ENCODE results near the gene ESAM. TPM values are rescaled to one million over a fixed set of nuclear protein-coding genes. Genes with fewer than 3 reads are reported as not detected.

Gene ESAM
- total and polyA plus RNA-seq, 2 of the 8 experiments (the other 6 are each of a cell fraction or from before 2014, with no cell fraction given) = 0.09 TPM; not detected in 1

DNA sequence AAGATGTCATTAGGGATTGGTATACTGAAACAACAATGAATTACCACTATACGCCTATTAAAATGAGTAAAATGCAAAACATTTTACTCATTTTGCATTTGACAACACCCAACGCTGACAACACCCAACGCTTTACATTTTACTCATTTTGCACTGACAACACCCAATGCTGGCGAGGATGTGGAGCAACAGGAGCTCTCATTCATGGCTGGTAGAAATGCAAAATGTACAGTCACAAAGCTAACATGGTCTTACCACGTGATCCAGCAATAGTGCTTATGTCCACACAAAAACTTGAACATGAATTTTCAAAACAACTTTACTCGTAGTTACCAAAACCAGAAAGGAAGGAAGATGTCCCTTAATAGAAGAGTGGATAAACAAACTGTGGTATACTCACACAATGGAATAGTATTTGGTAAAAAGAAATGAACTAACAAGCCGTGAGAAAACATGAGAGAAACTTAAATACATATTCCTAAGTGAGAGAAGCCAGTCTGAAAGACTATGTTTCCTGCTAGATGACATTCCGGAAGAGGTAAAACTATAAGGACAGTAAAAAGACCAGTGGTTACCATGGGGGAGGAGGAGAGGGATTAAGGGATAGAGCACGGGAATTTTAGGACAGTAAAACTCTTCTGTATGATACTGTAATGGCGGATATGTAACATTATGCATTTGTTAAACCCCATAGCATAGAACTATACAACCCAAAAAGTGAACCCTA, 49.5 kb upstream of the ESAM start:
- no peak for DNase-seq (ENCODE audit: low read depth in 1 of 2, low spot score in 2 of 2)
- no peak overlapping the region for H2BK5ac ChIP-seq (ENCODE audit: low read depth, low read length)
- H4K91ac ChIP-seq (replicated peaks; ENCODE audit: insufficient read length, low read length) = no peak overlapping the region
- H3K4me3 ChIP-seq (ENCODE audit: extremely low read depth in 1 of 4, insufficient read depth in 2 of 4, low read depth in 3 of 4, low read length in 4 of 4) = no peak overlapping the region
- no peaks in the 10 kb centered on the region for H3K23me2 ChIP-seq (ENCODE audit: low read depth, low read length)
- FAIRE-seq = no peak
- no peaks in the 10 kb centered on the region for H3K79me2 ChIP-seq (ENCODE audit: control insufficient read depth in 1 of 2, insufficient read depth in 2 of 2, low read length in 2 of 2)
- H3K27me3 ChIP-seq (replicated peaks in 1 of 4; ENCODE audit: control insufficient read depth in 3 of 4, extremely low read depth in 1 of 4, insufficient read depth in 3 of 4, low read length in 3 of 4) = no peaks in the 10 kb centered on the region
- no peaks in the 10 kb centered on the region for H3K79me1 ChIP-seq (ENCODE audit: low read depth, low read length)
- H3K4me2 ChIP-seq (ENCODE audit: insufficient read depth in 1 of 2, low read depth in 2 of 2, low read length in 2 of 2) = no peak overlapping the region
- H3K4ac ChIP-seq (replicated peaks; ENCODE audit: insufficient read length, low read depth, low read length) = no peak overlapping the region
- no peaks in the 10 kb centered on the region for H3K4me1 ChIP-seq (replicated peaks in 1 of 4; ENCODE audit: control insufficient read depth in 3 of 4, insufficient read depth in 4 of 4, low read length in 3 of 4)
- no peaks in the 10 kb centered on the region for H3K9me3 ChIP-seq (ENCODE audit: insufficient read depth in 2 of 2, low read depth in 1 of 2, low read length in 1 of 2)
- no peak overlapping the region for H2AK5ac ChIP-seq (ENCODE audit: low read depth, low read length)
- no peak overlapping the region for H3K18ac ChIP-seq (ENCODE audit: extremely low read depth, low read length)
- no peak overlapping the region for H2BK120ac ChIP-seq (replicated peaks; ENCODE audit: low read depth, low read length)
- no peak overlapping the region for H3K9ac ChIP-seq (replicated peaks in 1 of 4; ENCODE audit: extremely low read depth in 1 of 4, low read depth in 3 of 4, low read length in 3 of 4)
- no peak overlapping the region for H2BK15ac ChIP-seq (ENCODE audit: low read length)
- H2BK20ac ChIP-seq (ENCODE audit: low read length) = no peak overlapping the region
- no peak overlapping the region for H3K27ac ChIP-seq (ENCODE audit: low read depth, low read length)
- no peak overlapping the region for H4K8ac ChIP-seq (ENCODE audit: extremely low read depth, insufficient read depth, low read length)
- H3K56ac ChIP-seq (replicated peaks; ENCODE audit: insufficient read length, low read depth, low read length) = no peak overlapping the region
- WGBS, 2 experiments (ENCODE audit: extremely low coverage in 1 of 2, insufficient coverage in 1 of 2, insufficient read length in 1 of 2, insufficient replicate concordance in 2 of 2, low coverage in 1 of 2, low lambda C conversion rate in 2 of 2, missing lambda C conversion rate in 1 of 2) = 89% methylated on average over 10 of the region's 10 CpGs; no CpG with 5 or more reads in 1 of the 2 experiments
- no peaks in the 10 kb centered on the region for H3K36me3 ChIP-seq (ENCODE audit: control insufficient read depth in 2 of 4, insufficient read depth in 4 of 4, low read length in 3 of 4)
- H3K14ac ChIP-seq (ENCODE audit: insufficient read length) = no peak overlapping the region
- H4K5ac ChIP-seq (ENCODE audit: insufficient read length, low read depth, low read length) = no peak overlapping the region
- POLR2A ChIA-PET (ENCODE audit: partially characterized antibody) = no interaction called here
- TF ChIP-seq MAFK (IDR thresholded peaks at IDR 0.05; ENCODE audit: low read depth, low read length) = no peak
- TF ChIP-seq FOSL1 (IDR thresholded peaks at IDR 0.05; ENCODE audit: insufficient read depth, low read depth, low read length) = no peak
- no peak for TF ChIP-seq CTBP2 (IDR thresholded peaks at IDR 0.05; ENCODE audit: borderline replicate concordance, insufficient read depth, insufficient read length, low read length)
- no peak for TF ChIP-seq TAF7 (optimal IDR thresholded peaks at IDR 0.05; ENCODE audit: borderline replicate concordance, low read depth, low read length)
- no peak for TF ChIP-seq POU5F1 (IDR thresholded peaks at IDR 0.05; ENCODE audit: low read depth, low read length)
- no peak for TF ChIP-seq CBX5 (IDR thresholded peaks at IDR 0.05; ENCODE audit: low read depth, low read length)
- no peak for TF ChIP-seq BACH1 (IDR thresholded peaks at IDR 0.05; ENCODE audit: low read length)
- no peak for TF ChIP-seq KDM5A (IDR thresholded peaks at IDR 0.05; ENCODE audit: low read length)
- H2BK12ac ChIP-seq (ENCODE audit: low read depth, low read length) = no peak overlapping the region
- no peak overlapping the region for H2AFZ ChIP-seq (ENCODE audit: low read length)
- CTCF ChIA-PET (ENCODE audit: partially characterized antibody) = no interaction called here
- no peaks in the 10 kb centered on the region for H4K20me1 ChIP-seq (replicated peaks in 1 of 2; ENCODE audit: control insufficient read depth in 1 of 2, insufficient read depth in 2 of 2, low read length in 2 of 2)
- H3K23ac ChIP-seq (ENCODE audit: insufficient read length) = no peak overlapping the region
